Activated CD8-positive, alpha-beta T cell treated with anti-CD3 and anti-CD28 coated beads for 36 hours (primary cell): ENCODE data around the gene ANKRD34B. TPM values are rescaled to one million over a fixed set of nuclear protein-coding genes. Genes with fewer than 3 reads are reported as not detected.

Experiments used
- ATAC-seq: fragments of 200-7000 bp; cut with Tn5 transposase; one replicate; pipeline ENCODE4 v1.10.0; 2021; ENCODE audit warnings: mild to moderate bottlenecking, moderate library complexity
- CTCF ChIA-PET: fragments of 350-600 bp; sonication (Branson Sonifier 250); formaldehyde crosslinking; loops from one replicate; lab custom pipeline; 2021; ENCODE audit warnings: antibody characterized with exemption; lab: Charles Lee
- POLR2A ChIA-PET: fragments of 350-600 bp; sonication (Branson Sonifier 250); formaldehyde crosslinking; loops from one replicate; lab custom pipeline; 2021; ENCODE audit warnings: antibody characterized with exemption; lab: Charles Lee
- DNase-seq: peaks from one replicate; pipeline ENCODE4 v3.0.0-alpha.2; 2020
- H3K27ac Mint-ChIP-seq: one replicate; pipeline ENCODE4 v1.8.0; 2021; ENCODE audit warnings: mild to moderate bottlenecking, mixed read lengths
- H3K27me3 Mint-ChIP-seq: one replicate; pipeline ENCODE4 v1.8.0; 2021; ENCODE audit warnings: mixed read lengths
- H3K36me3 Mint-ChIP-seq: one replicate; pipeline ENCODE4 v1.8.0; 2021; ENCODE audit warnings: low read depth, mixed read lengths
- H3K4me1 Mint-ChIP-seq: one replicate; pipeline ENCODE4 v1.8.0; 2021; ENCODE audit warnings: low read depth, mixed read lengths
- H3K4me3 Mint-ChIP-seq: one replicate; pipeline ENCODE4 v1.8.0; 2021; ENCODE audit warnings: mild to moderate bottlenecking, moderate library complexity, mixed read lengths
- H3K9me3 Mint-ChIP-seq: one replicate; pipeline ENCODE4 v1.8.0; 2021; ENCODE audit warnings: mixed read lengths
- CTCF ChIP-seq: fragments of 200-600 bp; IDR thresholded peaks from one replicate; pipeline ENCODE4 v1.8.0; 2022; ENCODE audit warnings: antibody characterized with exemption, mild to moderate bottlenecking
- intact Hi-C: fragments of 100-400 bp; cut with micrococcal nuclease; formaldehyde crosslinking; loops from one replicate; pipeline ENCODE4 v1.10.0; 2022
- total RNA-seq, 2 experiments: library from RNA; stranded (reverse); gene quantifications; one replicate each; pipeline ENCODE4 v1.2.3, GENCODE V29; 2021

ANKRD34B gene
- total RNA-seq, 2 experiments from 2014 or later: not detected

GRCh38 chr5:80565330-80565729, 4.8 kb downstream of the ANKRD34B start:
- ChIA-PET POLR2A (no interaction called here), CTCF (no interaction called here)
- H3K4me3 Mint-ChIP-seq: no peak overlapping the region
- no peaks in the 10 kb centered on the region for H3K9me3 Mint-ChIP-seq
- H3K4me1 Mint-ChIP-seq: no peaks in the 10 kb centered on the region
- DNase-seq (no peak), ATAC-seq (no peak)
- no peaks in the 10 kb centered on the region for H3K36me3 Mint-ChIP-seq
- TF ChIP-seq CTCF: no peak
- intact Hi-C loops: no loop called here
- H3K27ac Mint-ChIP-seq: no peak overlapping the region
- peaks cover 23% of the 10 kb centered on the region for H3K27me3 Mint-ChIP-seq

GRCh38 chr5:80559244-80559643, 10.8 kb downstream of the ANKRD34B start:
- DNase-seq: no peak
- Mint-ChIP-seq H3K9me3 (no peaks in the 10 kb centered on the region), H3K27me3 (peaks cover 28% of the 10 kb centered on the region), H3K4me3 (no peak overlapping the region), H3K36me3 (no peaks in the 10 kb centered on the region), H3K4me1 (no peaks in the 10 kb centered on the region), H3K27ac (no peak overlapping the region)
- TF ChIP-seq CTCF: no peak
- intact Hi-C loops: no loop called here
- ChIA-PET POLR2A (no interaction called here), CTCF (interaction anchor here (1.0 kb wide), 1 partner anchor 214 kb away, joined by 3 read pairs; no protein-coding TSS in a partner anchor)
- no peak for ATAC-seq

- Mint-ChIP-seq H3K27ac (no peak overlapping the region), H3K4me3 (no peak overlapping the region), H3K27me3 (peaks cover 30% of the 10 kb centered on the region), H3K4me1 (no peaks in the 10 kb centered on the region), H3K36me3 (no peaks in the 10 kb centered on the region), H3K9me3 (no peaks in the 10 kb centered on the region)
- no peak for TF ChIP-seq CTCF
- intact Hi-C loops: no loop called here
- DNase-seq: no peak
- ChIA-PET POLR2A (no interaction called here), CTCF (no interaction called here)
- no peak for ATAC-seq
These were observed 15.0 kb downstream of the ANKRD34B start for GRCh38 chr5:80555099-80555498.

GRCh38 chr5:80554646-80555045, 15.4 kb downstream of the ANKRD34B start:
- peaks cover 31% of the 10 kb centered on the region for H3K27me3 Mint-ChIP-seq
- ATAC-seq (no peak), DNase-seq (no peak)
- H3K9me3 Mint-ChIP-seq: no peaks in the 10 kb centered on the region
- ChIA-PET CTCF (no interaction called here), POLR2A (no interaction called here)
- H3K27ac Mint-ChIP-seq: no peak overlapping the region
- H3K36me3 Mint-ChIP-seq: no peaks in the 10 kb centered on the region
- no peak for TF ChIP-seq CTCF
- no peak overlapping the region for H3K4me3 Mint-ChIP-seq
- no peaks in the 10 kb centered on the region for H3K4me1 Mint-ChIP-seq
- intact Hi-C loops: no loop called here

- H3K9me3 Mint-ChIP-seq: no peaks in the 10 kb centered on the region
- H3K36me3 Mint-ChIP-seq: no peaks in the 10 kb centered on the region
- intact Hi-C loops: no loop called here
- H3K27me3 Mint-ChIP-seq: no peaks in the 10 kb centered on the region
- no peak overlapping the region for H3K4me3 Mint-ChIP-seq
- peaks cover 14% of the 10 kb centered on the region for H3K4me1 Mint-ChIP-seq
- DNase-seq: no peak
- ChIA-PET CTCF (no interaction called here), POLR2A (no interaction called here)
- no peak overlapping the region for H3K27ac Mint-ChIP-seq
- TF ChIP-seq CTCF: no peak
- ATAC-seq: no peak
These were observed 28.7 kb downstream of the ANKRD34B start for GRCh38 chr5:80541392-80541791.
